22Rv1 (cell line): ENCODE data around the gene ESRRG.

ENCODE experiments used
- H3K27ac ChIP-seq: fragments of 450-650 bp; 2 replicates; pipeline ENCODE4 v1.5.1; 2017
- CTCF ChIP-seq: fragments of 450-650 bp; IDR thresholded peaks from 2 replicates; pipeline ENCODE4 v1.5.1; 2017; ENCODE audit warnings: mild to moderate bottlenecking
- ZFX ChIP-seq: fragments of 450-650 bp; IDR thresholded peaks from 2 replicates; pipeline ENCODE4 v1.6.1; 2017; ENCODE audit warnings: antibody characterized with exemption, borderline replicate concordance

Gene ESRRG

GRCh38 chr1:216599851-216600250, 123.4 kb downstream of the ESRRG start:
- TF ChIP-seq CTCF (no peak), ZFX (no peak)
- H3K27ac ChIP-seq = peak overlapping the region; percentile 90

GRCh38 chr1:216598448-216598847, 124.8 kb downstream of the ESRRG start:
- TF ChIP-seq CTCF = no peak
- TF ChIP-seq ZFX = no peak
- no peak overlapping the region for H3K27ac ChIP-seq

DNA sequence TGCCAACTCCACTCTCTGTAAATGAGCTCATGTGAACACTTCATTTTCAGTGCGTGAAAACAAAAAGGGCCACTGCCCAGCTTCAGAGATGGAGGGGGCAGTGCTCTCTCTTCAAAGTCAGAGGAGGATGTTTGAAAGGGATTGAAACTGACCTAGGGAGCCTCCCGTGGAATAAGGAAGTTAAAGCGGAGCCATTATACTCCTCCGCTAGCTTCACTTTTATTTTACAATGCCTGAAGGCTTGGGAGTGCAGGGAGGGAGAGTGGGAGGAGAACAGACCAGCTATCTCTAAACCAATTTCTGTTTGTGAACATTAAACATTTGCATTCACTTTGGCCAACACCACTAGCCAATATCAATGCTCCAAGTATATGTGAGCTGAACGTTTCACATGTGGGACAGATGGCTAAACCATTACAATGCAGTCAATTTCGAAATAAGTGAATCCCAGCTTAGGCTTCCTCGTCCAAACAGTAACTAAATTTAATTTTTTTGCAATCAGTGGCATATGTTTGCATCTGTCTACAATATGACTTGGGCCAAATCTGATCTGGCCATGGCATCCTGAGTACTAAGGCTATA, 126.9 kb downstream of the ESRRG start:
- TF ChIP-seq CTCF (0 out of 2 replicates have a peak, but pooled peaks have one; percentile 5), ZFX (no peak)

GRCh38 chr1:216587715-216588114, 135.5 kb downstream of the ESRRG start:
- no peak overlapping the region for H3K27ac ChIP-seq
- TF ChIP-seq ZFX = no peak

More for the DNA sequence above, 126.9 kb downstream of the ESRRG start:
- H3K27ac ChIP-seq = no peak overlapping the region

GRCh38 chr1:216582151-216582550, 141.1 kb downstream of the ESRRG start:
- H3K27ac ChIP-seq = no peak overlapping the region
- TF ChIP-seq CTCF = no peak
- TF ChIP-seq ZFX = no peak

DNA sequence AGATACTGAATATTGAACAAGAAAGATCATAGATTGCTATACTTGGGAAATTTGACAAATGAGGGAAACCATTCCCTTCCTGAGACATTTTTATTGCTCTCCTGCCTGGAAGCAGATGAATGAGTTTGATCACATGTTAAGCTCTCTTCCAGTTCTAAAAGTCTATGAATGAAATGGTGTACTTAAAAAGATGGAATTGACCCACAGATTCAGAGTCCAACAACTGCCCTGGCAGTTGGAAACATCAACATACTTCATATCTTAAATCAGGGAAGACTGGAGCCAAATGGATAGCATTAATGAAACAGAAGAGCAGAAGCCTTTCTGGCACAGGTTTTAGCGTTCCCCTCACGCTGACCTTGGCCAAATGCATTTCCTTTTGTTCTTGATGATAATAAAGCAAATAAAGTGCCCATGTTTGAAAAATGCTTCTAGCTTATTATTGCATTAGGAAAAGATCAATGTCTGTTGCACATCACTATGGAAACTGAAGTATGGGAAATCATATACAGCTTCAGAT, 142.6 kb downstream of the ESRRG start:
- no peak overlapping the region for H3K27ac ChIP-seq
- no peak for TF ChIP-seq CTCF
- TF ChIP-seq ZFX = no peak

- TF ChIP-seq ZFX (no peak), CTCF (no peak)
- no peak overlapping the region for H3K27ac ChIP-seq
Observed at GRCh38 chr1:216576234-216576937, 146.8 kb downstream of the ESRRG start.
